Activated gamma-delta T cell (primary cell): ENCODE data around the gene CTNNA3.

Experiments used
- DNase-seq: peaks from one replicate; lab custom pipeline; 2025; lab: John Stamatoyannopoulos, UW

Gene CTNNA3

GRCh38 chr10:66284621-66285020 is 1411.4 kb downstream of the CTNNA3 start:
- DNase-seq, result no peak

DNA sequence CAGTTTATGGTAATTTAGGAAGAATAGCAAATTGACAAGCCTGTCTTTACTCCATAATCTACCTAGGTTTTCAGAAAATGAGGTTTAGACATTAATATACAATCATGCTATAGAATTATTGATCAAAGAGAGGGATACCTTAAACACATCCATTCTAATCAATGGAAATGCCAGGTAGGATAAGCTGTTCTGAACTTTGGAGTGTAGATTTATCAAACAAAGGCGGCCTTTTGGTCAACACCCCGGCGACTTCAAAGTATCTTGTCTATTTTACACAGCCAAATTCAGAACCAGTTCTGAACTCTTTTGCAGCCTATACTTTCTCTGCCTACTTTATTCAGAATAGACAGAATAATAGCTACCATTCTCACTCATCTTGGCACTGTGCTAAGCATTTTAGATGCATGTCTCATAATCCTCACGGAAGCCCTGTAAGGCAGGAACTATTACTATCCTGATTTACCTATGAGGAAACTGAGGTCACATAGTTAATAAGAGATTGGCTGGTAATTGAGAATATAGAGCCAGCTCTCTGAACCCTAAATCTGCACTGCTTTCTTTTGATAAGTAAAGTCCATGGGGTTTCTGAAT is 1412.0 kb downstream of the CTNNA3 start:
- no peak for DNase-seq

- DNase-seq, result no peak
These were observed 1412.9 kb downstream of the CTNNA3 start for GRCh38 chr10:66283064-66283463.

GRCh38 chr10:66281327-66281726 is 1414.7 kb downstream of the CTNNA3 start:
- no peak for DNase-seq

- no peak for DNase-seq
These were observed 1418.5 kb downstream of the CTNNA3 start for GRCh38 chr10:66277481-66277880.

DNA sequence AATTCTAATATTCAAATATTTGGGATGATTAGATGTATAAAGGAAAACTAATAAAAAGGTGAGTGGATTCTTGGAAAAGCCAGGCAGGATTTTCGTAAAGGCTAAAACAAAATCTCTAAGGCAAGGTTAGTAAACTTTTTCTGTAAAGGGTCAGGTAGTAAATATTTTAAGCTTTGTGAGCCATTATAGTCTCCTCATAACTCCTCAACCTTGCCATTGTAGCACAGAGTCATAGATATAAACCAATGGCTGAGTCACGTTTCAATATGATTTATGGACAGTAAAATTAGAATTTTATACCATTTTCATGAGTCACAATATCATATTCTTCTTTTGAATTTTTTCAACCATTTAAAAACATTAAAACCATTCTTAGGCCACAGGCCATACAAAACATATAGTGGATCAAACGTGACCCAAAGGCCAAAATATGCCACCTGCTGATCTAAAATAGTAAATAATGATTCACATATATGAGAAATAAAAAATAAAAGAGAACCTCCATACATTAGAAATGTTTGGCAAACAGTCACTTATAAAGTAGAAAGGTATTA is 1422.0 kb downstream of the CTNNA3 start:
- no peak for DNase-seq

DNA sequence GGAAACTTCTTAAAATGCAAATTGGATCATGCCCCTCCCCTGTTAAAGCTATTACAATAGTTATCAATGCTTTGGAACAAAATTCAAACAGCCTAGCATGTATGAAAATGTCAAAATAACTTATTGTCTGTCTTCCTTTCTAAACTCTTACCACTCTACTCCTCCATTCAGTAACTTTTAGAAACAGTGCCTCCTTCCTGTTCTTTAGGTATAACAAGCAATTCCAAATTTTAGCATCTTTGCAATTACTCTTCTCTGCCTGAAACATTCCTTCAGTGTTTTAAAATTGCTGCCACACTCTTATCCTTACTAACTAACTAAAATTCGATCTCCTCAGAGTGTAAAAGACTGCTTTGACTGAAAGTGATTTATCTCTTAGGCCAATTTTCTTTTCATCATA is 1430.6 kb downstream of the CTNNA3 start:
- DNase-seq, result no peak

GRCh38 chr10:66259836-66260235 is 1436.2 kb downstream of the CTNNA3 start:
- no peak for DNase-seq

- DNase-seq, result no peak
These were observed 1437.3 kb downstream of the CTNNA3 start for GRCh38 chr10:66258693-66259092.

DNA sequence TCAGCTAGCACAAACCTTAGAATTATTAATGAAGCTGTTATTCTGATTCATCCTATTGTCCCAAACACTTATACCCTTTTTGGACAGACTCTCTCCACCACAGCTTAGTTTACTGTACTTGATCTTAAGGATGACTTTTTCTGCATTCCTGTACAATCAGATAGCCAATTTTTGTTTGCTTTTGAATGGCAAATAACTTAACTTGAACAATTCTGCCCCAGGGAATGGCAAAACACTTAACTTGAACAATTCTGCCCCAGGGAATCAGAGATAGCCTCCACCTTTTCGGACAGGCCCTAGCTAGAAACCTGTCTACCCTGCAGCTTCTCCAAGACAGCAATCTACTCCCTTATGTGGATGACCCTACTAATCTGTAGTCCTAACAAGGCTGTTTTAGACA is 1438.2 kb downstream of the CTNNA3 start:
- no peak for DNase-seq

DNA sequence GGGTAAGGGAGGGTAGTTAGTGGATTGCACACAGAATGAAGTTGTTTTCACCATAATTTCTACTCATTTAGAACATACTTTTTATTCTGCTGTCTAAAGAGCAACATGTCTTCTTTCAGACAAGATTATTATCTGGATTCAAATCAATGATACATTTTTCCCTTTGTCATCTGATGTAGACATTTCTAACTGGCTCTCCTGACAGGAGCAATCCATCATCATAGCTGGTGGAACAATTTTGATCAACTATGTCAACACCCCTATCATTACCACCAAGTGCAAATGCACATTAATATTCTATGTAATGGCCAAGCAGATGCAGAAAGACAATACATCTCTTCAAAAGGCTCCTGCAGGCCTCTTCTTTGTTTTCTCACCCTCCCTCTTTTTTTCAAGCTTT is 1443.0 kb downstream of the CTNNA3 start:
- DNase-seq, result no peak

- no peak for DNase-seq
These were observed 1449.8 kb downstream of the CTNNA3 start for GRCh38 chr10:66246177-66246576.

- DNase-seq, result no peak
These were observed 1451.0 kb downstream of the CTNNA3 start for GRCh38 chr10:66244953-66245352.

DNA sequence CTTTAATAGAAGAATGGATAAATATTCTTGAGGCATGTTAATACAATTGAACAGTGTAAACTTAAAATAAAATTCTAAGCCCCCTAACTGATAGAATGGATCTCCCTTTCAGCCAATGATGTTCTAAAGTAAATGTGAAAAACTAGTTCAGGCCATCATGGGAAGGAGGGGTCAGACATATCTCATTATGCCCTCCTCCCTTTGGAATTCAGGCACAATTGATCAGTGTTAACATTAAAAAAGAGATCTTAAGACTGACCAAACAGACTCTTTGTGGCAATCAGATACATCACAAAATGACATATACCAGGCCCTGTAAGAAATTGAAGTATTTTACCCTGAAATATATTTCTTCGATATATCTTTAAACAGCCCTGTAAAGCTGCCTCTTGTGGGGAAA is 1453.1 kb downstream of the CTNNA3 start:
- no peak for DNase-seq

GRCh38 chr10:66239062-66239461 is 1456.9 kb downstream of the CTNNA3 start:
- DNase-seq, result no peak

GRCh38 chr10:66238343-66238742 is 1457.7 kb downstream of the CTNNA3 start:
- no peak for DNase-seq

DNA sequence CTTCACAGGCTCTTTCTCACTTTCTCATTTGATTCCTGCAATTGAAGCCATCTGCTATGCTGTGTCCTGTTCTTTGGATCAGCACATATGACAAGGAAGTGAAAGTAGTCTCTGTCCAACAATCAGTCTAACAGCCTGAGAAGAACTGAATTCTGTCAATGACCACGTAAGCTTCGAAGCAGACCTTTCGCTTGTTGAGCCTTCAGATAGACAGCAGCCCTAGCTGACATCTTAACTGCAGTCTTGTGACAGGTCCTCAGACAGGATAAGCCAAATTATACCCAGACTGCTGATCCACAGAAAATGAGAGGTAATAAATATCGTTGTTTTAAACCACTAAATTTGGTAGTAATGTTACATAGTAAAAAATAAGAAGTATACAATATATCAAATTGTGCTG is 1461.1 kb downstream of the CTNNA3 start:
- DNase-seq, result no peak

DNA sequence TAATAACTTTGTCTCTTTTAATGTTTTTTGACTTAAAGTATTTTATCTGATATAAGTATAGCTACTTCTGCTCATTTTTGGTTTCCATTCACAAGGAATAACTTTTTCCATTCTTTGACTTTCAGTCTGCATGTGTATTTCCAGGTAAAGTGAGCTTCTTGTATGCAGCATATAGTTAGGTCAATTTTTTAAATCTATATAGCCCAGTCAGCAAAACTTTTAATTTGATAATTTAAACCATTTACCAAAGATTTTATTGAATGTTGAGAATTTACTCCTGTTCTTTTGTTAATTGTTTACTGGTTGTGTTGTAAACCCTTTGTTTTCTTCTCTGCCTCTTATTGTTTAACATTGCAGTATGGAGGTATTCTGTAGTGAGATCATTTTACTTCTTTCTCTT is 1467.1 kb downstream of the CTNNA3 start:
- no peak for DNase-seq

- no peak for DNase-seq
These were observed 1472.3 kb downstream of the CTNNA3 start for GRCh38 chr10:66223656-66224055.

DNA sequence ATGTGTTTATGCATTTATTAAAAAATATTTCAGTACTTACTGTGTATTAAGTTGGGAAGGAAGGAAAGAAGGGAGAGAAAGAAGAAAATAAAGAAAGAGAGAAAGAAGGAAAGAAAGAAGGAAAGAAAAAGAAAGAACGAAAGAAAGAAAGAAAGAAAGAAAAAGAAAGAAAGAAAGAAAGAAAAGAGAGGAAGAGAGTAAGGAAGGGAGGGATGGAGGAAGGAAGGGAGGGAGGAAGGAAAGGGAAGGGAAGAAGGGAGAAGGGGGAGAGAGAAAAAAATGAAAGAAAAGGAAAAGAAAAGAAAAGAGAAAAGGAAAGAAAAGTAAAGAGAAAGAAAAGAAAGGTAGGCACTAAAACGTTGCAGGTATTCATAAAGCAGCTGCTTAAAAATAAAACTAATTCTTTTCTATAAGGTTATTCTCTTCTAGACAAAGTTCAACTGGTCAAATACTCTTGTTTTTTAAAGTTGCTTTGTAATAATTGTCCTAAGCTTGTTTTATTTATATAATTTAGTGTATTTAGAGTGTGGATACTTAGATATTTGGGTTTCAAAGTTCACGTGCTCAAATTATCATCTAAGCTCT is 1473.4 kb downstream of the CTNNA3 start:
- DNase-seq, result no peak

DNA sequence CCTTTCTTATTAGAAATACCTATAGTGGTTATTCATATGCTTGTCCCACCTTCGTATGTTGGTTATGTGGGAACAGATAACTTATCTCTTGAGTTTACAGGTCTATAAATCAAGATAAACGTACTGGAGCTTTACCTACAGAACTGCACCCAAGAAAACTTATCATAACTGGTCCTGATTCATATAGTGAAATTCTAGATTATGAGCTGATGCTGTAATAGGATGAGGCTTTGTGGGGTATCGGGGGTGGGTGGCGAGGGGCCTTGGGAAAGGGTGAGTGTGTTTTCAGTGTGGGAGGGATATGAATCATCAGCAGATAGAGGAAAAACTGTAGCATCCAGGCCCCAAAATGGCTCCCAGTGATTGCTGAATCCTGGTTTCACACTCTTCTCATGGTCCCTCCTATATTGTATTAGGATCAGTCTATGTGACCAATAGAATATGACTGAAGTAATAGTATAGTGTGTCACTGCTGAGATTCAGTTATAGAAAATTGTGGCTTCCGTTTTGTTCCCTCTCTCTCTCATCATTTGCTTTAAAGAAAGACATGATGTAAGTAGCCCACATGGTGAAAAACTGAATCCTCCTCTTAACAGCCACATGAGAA is 1476.9 kb downstream of the CTNNA3 start:
- DNase-seq, result no peak

DNA sequence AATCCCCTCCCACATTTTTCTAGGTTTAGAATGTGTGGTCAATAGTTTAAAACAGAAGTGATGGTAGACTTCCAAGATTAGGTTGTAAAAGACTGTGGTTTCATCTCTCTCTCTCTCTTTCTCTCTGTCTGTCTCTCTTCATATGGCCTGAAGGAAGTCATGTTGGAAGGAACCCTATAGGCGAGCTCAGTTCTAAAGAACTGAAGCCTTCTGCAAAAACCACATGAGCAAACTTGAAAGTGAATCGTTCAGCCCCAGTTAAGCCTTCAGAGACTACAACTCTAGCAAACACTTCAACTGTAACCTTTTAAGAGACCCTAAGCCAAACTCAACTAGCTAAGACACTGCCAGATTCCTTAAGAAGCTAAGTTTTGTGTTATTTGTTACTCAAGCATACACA is 1477.7 kb downstream of the CTNNA3 start:
- no peak for DNase-seq

- no peak for DNase-seq
These were observed 1480.1 kb downstream of the CTNNA3 start for GRCh38 chr10:66215920-66216319.
